Peyer's patch (tissue), 4 donors: ENCODE results near the gene DNER.

Experiments used
- POLR2A ChIP-seq, 2 donors: fragments of 450-650 bp; IDR thresholded peaks; one replicate each; pipeline ENCODE4 v1.5.1; 2017; ENCODE audit warnings: antibody characterized with exemption in 2 of 2, mild to moderate bottlenecking in 2 of 2, moderate library complexity in 2 of 2
- TF ChIP-seq, protein P1 (sequence below), 6 experiments: fragments of 450-650 bp in 4 of 6; fragments of 200-600 bp in 2 of 6; sonication (generic) in 1 of 6; IDR thresholded peaks; one replicate each; pipeline ENCODE4 v1.5.1; 2017 to 2019; ENCODE audit warnings: antibody characterized with exemption in 6 of 6, mild to moderate bottlenecking in 3 of 6, moderate library complexity in 1 of 6

DNA sequence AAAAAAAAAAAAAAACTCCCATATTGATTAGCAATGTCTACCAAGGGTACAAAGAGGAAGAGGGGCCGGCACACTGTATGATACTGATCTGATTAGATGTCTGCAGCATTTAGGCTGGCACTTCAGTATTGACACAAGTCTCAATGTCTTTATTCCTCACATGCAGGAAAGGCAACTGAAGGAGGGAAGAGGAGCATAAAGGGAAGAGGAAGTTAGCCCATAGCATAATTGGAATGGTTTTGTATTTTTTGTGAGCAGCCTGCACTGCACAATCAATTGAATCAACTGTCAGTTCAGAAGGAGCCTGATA lies 79.0 kb downstream of the DNER start:
- no peak for TF ChIP-seq POLR2A (IDR thresholded peaks at IDR 0.05)
- TF ChIP-seq, protein P1, sequence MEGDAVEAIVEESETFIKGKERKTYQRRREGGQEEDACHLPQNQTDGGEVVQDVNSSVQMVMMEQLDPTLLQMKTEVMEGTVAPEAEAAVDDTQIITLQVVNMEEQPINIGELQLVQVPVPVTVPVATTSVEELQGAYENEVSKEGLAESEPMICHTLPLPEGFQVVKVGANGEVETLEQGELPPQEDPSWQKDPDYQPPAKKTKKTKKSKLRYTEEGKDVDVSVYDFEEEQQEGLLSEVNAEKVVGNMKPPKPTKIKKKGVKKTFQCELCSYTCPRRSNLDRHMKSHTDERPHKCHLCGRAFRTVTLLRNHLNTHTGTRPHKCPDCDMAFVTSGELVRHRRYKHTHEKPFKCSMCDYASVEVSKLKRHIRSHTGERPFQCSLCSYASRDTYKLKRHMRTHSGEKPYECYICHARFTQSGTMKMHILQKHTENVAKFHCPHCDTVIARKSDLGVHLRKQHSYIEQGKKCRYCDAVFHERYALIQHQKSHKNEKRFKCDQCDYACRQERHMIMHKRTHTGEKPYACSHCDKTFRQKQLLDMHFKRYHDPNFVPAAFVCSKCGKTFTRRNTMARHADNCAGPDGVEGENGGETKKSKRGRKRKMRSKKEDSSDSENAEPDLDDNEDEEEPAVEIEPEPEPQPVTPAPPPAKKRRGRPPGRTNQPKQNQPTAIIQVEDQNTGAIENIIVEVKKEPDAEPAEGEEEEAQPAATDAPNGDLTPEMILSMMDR (IDR thresholded peaks at IDR 0.05), result no peak
